GM18511 (cell line): ENCODE measurements around the gene KANK2.
A peak's percentile ranks its signal among the peaks of the same experiment; 100 is the strongest.

Experiments
- ATAC-seq: cut with Tn5 transposase; IDR thresholded peaks from one replicate; pipeline ENCODE4 v1.9.1; 2021; ENCODE audit warnings: mild to moderate bottlenecking, moderate library complexity; ENCODE audit not compliant: unreplicated experiment

KANK2 gene

GRCh38 chr19:11197291-11198174 lies at the start of gene KANK2:
KANK2 (minus strand) TSS chr19:11197545; CDS start chr19:11194511, 3,034 bp downstream.
- peak; percentile 82 for ATAC-seq

- ATAC-seq: no peak
Observed at GRCh38 chr19:11246941-11247340, 49.6 kb upstream of the KANK2 start.

- no peak for ATAC-seq
Observed at GRCh38 chr19:11244846-11245589, 47.7 kb upstream of the KANK2 start.

GRCh38 chr19:11243798-11244169 lies 46.4 kb upstream of the KANK2 start:
- ATAC-seq: no peak

- no peak for ATAC-seq
Observed at GRCh38 chr19:11242864-11243797, 45.8 kb upstream of the KANK2 start.

- ATAC-seq: no peak
Observed at GRCh38 chr19:11242025-11242424, 44.7 kb upstream of the KANK2 start.

- ATAC-seq: no peak
Observed at GRCh38 chr19:11240008-11240444, 42.7 kb upstream of the KANK2 start.

GRCh38 chr19:11239377-11240000 lies 42.1 kb upstream of the KANK2 start, which contains the start of gene ANGPTL8:
ANGPTL8 (plus strand) TSS chr19:11239619; CDS start chr19:11239638, 19 bp downstream.
- no peak for ATAC-seq

GRCh38 chr19:11238781-11239376 lies 41.5 kb upstream of the KANK2 start:
- no peak for ATAC-seq

GRCh38 chr19:11238041-11238440 lies 40.7 kb upstream of the KANK2 start:
- ATAC-seq: no peak

GRCh38 chr19:11237321-11237720 lies 40.0 kb upstream of the KANK2 start:
- no peak for ATAC-seq

GRCh38 chr19:11236324-11237301 lies 39.3 kb upstream of the KANK2 start:
- no peak for ATAC-seq

- no peak for ATAC-seq
Observed at GRCh38 chr19:11234486-11235075, 37.2 kb upstream of the KANK2 start.

GRCh38 chr19:11233073-11233472 lies 35.7 kb upstream of the KANK2 start:
- ATAC-seq: no peak

GRCh38 chr19:11232555-11232954 lies 35.2 kb upstream of the KANK2 start:
- no peak for ATAC-seq

GRCh38 chr19:11230621-11231386 lies 33.5 kb upstream of the KANK2 start:
- no peak for ATAC-seq

- ATAC-seq: no peak
Observed at GRCh38 chr19:11227195-11227886, 30.0 kb upstream of the KANK2 start.
